ENCODE results near the gene ABCF1.
"Not testable (repeated sequence)": the region's sequence is repeated elsewhere in the genome, so short reads cannot be mapped to it uniquely, and the experiment has no call there.

ABCF1 gene
- 38.6 to 92.2 (median 73.4) reads per million in 18 experiments for total RNA-seq

DNA sequence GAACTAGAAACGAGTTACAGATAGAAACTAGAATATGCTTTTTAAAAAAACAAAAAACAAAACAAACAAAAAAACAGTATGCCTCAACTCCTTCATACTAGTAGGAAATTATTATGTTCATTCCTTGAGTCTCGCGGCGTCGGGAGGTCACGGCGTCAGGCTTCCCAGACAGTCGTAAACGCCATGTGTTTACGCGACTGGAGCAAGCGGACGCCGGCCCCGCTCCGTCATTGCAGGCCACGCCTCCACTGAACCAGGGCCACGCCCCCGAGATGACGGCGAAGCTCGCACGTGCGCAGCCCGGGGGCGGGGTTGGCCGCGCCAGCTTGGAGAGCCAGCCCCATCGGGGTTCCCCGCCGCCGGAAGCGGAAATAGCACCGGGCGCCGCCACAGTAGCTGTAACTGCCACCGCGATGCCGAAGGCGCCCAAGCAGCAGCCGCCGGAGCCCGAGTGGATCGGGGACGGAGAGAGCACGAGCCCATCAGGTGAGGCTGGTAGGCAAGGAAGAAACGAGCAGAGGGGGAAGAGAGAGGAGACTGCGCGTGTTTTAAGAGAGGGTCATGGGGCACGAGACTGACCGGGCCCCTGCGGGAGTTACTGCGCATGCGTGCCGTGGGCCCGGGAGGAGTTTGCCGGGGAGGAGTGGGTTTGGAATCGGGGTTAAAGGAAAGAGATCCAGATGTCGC is at the start of gene ABCF1:
Gene ABCF1 (plus strand): TSS at position 368 of the 687 bp plus-strand sequence. CDS start 46 bp downstream, at position 414.
- DNase-seq, result peak; percentile 99

DNA sequence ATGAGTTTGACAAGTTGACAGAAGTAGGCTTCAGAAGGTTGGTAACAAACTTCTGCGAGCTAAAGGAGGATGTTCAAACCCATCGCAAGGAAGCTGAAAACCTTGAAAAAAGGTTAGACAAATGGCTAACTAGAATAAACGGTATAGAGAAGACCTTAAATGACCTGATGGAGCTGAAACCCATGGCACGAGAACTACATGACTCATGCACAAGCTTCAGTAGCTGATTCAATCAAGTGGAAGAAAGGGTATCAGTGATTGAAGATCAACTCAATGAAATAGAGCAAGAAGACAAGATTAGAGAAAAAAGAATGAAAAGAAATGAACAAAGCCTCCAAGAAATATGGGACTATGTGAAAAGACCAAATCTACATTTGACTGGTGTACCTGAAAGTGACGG is 49.3 kb upstream of the ABCF1 start:
- not testable (repeated sequence) for DNase-seq

DNA sequence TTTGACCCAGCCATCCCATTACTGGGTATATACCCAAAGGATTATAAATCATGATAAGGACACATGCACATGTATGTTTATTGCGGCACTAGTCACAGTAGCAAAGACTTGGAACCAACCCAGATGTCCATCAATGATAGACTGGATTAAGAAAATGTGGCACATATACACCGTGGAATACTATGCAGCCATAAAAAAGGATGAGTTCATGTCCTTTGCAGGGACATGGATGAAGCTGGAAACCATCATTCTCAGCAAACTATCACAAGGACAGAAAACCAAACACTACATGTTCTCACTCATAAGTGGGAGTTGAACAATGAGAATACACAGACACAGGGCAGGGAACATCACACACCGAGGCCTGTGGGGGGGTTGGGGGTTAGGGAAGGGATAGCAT is 44.8 kb upstream of the ABCF1 start:
- DNase-seq, result not testable (repeated sequence)

DNA sequence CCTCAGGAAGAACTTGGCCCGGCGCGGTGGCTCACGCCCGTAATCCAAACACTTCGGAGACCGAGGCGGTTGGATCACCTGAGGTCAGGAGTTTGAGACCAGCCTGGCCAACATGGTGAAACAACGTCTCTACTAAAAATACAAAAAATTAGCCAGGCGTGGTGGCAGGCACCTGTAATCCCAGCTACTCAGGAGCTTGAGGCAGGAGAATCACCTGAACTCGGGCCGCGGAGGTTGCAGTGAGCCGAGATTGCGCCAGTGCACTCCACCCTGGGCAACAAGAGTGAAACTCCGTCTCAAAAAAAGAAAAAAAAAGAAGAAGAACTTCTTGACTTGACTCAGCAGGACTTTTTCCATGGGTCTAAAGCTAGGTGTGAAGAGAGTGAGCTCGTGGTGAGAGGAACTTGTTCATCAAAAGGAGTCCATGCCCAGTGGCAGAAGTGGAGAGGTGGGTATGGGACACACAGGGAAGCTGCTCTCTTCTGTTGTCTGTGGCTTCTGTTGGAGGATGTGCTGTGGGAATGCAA is 41.8 kb upstream of the ABCF1 start:
- DNase-seq, result peak; percentile 42 to 47

DNA sequence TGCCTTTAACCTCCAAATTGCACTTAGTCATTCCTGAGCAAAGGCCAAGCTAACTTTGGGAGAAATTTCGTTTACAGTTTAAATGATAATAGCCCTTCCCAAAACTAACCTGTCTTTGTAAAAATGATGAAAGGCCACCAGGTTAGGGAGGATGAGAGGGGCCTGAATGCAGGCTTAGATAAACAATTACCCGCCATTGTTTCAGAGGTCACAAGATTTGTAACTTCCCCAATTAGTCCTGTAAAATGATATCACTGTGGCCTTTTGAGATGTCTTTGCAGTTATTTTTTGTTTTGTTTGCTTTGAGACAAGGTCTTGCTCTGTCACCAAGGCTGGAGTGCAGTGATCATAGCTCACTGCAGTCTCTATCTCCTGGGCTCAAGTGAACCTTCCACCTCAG is 41.2 kb upstream of the ABCF1 start:
- peak; percentile 67 to 73 for DNase-seq

DNA sequence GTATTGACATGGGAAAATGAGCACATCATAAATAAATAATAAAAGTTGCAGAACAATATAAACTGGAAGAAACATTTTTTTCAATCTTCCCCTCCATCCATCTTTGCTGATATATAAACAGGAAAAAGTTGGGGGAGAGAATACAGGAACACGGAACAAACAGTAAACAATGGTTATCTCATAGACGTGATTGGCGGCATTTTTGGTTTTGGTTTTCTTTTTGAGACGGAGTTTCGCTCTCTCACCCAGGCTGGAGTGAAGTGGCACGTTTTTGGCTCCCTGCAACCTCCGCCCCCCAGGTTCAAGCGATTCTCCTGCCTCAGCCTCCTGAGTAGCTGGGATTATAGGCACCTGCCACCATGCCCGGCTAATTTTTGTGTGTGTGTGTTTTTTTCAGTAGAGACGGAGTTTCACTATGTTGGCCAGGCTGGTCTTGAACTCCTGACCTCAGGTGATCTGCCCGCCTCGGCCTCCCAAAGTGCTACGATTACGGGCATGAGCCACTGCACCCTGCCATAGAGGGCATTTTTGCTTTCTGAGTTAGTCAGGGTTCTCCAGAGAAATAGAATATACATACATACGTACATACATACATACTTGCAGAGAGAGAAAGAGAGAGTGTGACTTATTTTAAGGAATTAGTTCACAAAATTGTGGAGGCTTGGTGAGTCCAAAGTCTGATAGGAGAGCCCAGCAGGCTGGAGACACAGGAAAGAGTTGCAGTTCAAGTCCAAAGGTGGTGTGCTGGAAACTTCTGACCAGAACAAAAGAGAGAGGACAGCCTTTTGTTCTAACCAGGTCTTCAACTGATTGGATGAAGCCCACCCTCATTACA is 37.6 kb upstream of the ABCF1 start:
- DNase-seq, result no peak

DNA sequence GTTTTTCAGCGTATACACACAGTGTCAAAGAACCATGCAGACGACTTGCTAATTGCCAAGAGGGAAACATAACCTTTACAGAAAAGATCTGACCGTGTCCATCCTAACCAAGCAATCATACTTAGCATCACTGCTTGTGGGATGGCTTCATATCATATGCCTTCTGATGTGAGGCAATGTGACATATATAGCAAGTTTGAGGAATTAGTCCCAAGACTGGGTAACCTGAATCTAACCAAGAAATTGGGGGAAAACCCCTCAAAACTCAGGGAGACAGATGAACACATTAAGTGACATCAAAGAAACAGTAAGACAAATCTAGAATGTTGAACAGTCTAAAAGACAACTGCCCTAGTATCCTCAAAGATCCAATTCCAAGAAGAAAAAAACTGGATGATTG is 33.3 kb upstream of the ABCF1 start:
- peak in 1 of 2 donors; percentile 11 for DNase-seq

DNA sequence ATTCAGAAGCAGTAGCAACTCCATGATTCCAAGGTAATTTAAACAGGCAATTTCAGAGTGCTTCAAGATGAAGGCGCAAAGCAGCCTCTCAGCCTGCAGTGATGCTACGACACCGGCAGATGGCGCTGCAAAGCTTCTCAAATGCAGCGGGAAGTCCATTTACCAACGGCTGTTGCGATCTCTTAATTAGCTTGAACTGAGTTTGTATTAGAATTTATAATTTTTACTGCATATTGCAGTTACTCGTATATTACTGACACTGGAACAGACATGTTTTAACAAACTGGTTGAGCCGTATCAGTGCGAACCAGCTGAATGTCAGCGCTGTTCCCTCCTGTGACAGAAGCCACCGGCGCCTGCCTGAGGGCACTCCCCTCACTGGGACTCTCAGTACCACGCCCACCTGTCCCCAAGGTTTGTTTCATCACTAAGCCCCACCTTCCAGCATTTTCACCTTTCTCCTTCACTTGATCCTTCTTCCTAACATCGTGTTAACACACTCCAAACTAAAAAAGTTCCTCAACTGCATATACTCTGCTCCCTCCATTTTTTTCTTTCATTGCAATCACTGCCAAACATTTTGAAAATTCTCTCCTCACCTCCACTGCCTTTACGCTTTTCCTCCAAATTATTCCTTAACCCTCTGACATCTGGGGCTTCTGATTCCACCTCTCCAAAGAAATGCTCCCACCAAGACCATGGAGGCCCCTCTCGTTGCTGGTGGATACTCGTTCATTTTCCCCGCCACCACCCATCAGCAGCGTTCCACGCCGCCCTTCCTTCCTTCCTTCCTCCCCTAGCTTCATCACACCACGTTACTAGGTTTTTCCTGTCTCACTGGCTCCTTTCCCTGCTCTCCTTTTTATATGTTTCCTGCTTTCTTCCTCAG is 29.5 kb upstream of the ABCF1 start:
- DNase-seq, result peak; percentile 88

DNA sequence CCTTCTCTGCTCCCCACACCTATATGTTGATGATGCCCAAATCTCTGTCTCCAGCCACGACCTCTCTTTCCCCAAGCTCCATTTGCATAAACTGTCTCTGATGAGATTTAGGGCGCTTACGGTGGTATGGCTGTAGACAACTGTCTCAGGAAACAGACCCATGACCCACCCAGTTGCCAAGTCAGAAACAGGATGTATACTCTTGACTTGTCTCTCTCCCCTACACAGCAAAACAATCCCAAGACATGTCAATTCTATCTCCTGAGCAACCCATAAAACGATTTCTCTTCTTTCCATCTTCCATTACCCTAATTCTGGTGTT is 28.9 kb upstream of the ABCF1 start:
- no peak for DNase-seq

DNA sequence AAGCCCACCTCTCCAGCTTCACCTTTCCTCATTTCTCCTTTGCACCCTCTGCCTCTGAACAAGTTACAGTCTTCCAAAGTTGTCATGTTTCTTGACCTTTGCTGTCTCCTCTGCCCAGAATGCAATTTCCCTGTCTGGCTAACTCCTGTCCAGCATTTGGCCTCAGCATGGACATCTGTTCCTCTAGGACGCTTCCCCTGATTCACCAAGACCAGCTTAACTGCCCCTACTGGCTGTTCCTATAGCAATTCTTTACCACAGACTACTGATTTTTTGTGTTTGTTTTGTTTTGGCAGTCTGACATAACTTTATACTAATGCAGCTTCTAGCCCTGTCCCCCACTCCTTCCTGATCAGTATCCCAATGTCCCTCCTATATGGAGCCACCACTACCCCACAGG is 28.3 kb upstream of the ABCF1 start:
- DNase-seq, result no peak

DNA sequence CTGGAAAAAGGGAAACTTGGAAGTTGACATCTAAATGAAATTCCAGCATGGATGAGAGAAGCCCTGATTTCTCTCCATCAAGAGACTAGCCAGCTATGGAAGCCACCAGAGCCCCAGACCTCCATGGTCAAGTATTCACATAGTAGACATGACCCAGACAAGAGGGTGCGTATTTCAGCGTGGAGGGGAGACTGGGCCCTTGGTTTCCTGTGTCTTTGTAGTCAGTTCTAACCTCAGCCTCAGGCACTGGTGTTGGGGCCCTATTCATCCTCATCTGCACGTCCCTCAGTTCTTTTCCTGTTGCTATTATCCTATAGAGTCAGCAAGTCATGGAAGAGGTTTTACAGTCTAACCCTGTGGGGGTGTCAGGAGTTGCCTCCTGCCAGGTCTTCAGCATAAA is 27.4 kb upstream of the ABCF1 start:
- no peak for DNase-seq

DNA sequence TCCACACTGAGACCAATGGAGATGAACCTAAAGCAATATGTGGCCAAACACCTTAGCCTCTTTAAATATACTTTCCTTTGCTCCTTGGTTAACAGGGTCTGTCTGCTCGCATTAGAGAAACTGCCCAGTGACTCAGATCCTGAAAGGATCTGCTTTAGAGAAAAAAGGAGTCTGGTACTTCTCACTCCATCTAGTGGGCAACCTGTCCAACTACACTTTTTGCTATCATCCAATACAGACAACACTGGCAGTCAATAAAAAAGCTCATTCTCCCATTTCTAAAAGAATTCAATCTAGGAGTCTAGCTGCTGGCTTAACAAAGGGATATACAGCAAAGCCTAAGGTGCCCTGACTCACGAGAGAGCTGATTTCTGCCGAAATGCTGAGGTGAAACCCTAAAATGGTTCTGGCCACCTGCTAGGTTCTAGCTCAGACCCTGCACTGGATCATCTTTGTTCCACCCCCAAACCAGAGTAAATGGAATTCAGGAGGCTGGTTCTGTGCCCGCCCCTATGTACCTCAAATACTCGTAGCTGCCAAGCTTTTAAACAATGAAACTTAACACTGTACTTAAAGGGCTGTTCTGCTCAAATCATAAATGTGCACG is 26.5 kb upstream of the ABCF1 start:
- peak; percentile 55 to 72 for DNase-seq

DNA sequence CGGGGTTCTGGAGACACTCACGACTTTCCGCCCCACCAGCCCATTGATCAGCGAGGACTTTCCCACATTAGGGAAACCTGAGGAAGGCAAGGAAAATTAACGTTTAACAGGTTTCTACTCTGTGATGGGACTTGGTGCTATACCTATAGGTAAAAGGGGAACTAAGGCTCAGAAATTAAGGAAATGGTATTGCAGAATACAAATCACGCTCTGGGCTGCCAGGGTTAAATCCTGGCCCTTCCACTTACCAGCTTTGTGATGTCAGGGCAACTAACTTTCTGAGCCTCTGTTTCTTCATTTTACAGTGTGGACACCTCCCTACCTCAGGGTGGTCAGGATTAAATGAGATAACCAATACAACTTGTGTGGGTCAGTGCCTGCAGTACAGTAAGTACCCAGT is 23.8 kb upstream of the ABCF1 start:
- peak; percentile 25 to 33 for DNase-seq

DNA sequence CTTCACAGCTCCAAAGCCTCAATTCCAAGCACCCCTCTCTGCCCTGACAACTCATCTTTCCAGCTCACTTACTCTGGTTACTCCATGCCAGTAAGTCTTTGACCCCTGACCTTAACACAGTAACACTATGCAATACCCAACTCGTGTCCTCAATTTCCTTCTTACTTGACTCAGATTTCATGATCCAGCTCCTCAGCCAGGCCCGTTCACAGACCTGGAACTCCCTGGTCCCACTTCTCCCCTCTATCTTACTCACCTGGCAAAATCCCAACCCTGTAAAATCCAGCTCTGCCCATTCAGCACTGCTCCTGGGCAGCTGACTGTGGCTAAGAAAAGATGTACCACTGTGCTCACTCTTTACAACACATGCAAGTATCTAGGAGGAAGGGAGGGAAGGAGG is 22.9 kb upstream of the ABCF1 start:
- no peak for DNase-seq

DNA sequence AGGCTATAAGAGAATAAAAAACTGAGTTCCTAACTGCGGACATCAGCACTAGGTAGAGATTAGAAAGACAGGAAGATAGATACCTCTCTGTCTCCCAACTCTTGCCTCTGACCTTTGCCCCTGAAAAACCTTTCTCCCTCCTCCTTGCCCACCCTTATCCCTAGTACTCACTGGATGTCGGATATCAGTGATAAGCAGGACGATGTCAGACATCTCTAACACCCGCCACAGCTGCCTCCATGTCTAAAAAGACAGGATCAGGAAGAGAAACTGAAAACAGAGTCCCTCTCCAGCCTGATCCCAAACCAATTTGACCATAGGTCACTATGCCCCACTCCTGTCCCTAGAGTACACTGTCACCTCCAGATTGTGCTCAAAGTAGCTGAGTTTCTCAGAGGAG is 16.8 kb upstream of the ABCF1 start:
- no peak for DNase-seq

DNA sequence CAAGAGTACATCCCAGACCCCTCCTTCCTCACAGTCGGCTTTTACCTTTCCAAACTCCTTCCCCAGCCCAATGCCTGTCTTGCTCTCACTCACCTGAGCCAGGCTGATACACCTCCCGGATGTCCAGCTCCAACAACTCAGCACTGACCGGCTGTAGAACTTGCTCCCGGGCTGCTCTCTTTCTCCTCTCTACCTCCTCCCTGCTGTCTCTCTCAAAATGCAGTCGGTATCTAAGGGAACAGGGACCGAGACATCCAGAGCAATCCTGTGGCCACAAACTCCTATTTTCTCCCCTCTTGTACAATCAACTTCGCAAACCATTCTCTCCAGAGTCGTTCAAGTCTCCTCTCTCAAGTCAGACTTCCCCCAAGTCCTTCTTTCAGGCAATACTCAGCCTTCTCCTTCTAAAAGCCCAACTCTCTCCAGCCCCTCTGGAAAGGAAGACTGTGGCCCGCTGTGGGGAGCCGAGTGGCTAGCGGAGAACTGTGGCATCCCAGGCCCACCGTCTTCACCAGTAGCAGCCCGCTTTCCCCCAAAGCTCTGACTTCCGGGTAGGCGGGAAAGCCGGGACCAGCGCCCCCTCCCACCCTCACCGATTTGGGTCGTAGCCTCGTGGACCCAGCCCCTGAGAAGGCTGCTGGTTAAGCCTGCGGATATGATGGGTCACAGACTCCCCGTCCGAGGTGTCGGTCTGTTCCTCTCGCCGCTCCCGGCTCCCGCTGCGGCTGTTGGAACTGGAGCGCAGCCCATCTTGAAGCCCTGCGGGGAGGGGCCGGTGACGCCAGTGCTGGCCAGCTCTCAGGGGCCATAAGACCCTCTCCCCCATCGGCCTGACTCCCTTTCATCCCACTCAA is 16.1 kb upstream of the ABCF1 start:
- no peak for DNase-seq

DNA sequence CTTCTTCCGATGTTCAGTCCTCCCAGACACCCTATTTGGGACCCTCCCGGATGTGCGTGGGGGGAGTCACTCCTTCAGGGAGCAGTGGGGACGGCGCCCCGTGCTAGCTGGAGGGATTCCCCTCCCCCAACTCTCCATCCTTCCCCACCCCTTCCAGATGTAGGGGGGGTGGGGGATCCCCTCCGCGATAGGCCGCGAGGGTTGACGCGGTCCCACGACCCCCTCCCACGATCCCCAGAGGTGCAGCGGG is 15.5 kb upstream of the ABCF1 start:
- no peak for DNase-seq

DNA sequence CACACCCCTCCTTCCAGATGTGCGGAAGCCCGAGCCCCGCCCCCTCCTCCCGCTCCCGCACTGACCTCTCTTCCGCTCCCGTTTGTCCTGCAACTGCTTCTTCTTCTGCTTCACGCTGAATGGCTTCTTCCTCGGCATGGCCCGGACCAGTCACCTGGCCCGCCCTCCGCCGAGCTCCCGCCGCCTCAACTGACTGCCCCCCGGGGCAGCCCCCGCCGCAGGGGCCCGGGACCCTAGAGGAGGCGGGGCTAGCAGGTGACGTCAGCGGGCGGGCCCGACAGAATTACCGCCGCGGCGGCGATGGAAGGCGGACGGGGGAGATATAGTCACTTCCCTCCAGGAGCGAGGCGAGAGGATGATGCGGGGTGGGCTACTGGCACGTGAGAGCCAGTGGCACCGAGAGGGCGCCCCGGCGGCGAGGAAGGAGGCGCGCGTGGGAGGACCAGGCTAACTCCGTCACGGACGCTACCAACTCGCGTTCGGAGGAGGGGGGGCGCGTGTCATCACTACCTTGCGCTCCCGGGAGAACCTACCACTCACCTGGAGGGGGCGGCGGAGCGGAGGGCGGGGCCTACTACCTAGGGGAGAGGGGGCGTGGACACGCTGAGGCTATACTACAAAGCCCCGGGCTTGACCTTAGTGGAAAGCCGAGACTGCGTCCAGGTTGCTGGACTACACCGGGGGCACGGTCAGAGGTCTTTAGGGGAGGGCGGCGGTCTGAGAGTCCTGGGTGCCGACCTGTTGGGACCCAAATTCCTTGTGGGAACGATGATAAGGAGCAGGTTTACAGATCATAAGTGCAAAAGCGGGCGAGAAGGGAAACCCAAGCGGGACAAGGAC is 15.0 kb upstream of the ABCF1 start, which contains the start of gene GNL1:
Gene GNL1 (minus strand): TSS at position 424 of the 840 bp plus-strand sequence. CDS start 286 bp downstream, at position 138.
- DNase-seq, result peak; percentile 91

DNA sequence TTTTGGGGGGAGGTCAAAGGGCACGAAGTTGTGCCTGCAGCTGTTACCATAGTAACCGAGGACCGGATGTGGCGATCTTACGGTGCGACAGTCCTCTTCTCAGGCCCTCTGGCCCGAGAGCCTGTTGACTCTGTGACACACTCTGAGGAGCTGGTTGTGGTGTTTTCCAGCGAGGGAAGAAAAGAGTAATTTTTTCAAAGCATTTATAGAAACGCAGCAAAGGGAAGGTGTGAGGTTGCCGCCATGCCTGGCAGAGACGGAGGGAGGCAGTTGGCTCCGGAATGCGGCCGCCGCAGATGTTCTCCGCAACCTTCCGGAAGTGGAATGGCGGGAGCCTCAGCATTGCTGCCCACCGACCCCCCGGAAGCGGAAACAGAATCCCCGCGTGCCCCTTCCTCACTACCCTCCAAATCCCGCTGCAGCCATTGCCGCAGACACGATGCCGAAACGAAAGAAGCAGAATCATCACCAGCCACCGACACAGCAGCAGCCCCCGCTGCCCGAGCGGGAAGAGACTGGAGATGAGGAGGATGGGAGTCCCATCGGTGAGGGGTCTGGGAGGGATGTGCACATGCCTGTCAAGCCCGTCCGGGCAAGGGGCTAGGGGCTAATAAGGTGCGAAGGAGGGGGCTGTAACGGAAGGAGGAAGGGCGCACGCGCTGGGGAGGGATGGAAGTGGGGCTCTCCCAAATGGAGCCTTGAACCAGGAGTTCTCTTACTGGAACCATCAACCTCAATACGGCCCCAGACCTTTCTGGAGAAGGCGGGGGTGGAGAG is 14.1 kb upstream of the ABCF1 start, which contains the start of gene PRR3:
Gene PRR3 (plus strand): TSS at position 390 of the 777 bp plus-strand sequence. CDS start 50 bp downstream, at position 440.
- peak; percentile 94 to 95 for DNase-seq

DNA sequence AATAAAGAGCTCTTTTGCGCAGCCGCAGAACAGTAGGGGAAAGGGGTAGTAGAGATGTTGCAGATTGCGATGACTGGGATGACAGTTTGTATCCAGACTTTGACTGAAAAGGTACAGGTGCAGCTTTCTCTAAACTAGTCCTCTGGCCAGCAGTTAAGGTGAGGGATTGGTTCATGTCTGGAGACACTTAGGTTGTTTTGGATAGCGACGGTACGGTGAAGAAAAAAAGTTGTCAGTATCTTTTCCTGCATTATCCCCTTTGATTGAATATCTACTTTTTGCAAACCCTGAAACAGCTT is 13.6 kb upstream of the ABCF1 start:
- DNase-seq, result no peak

All from inflammatory macrophage (primary cell).